Measurements from ENCODE around the gene TSKU.

DNA sequence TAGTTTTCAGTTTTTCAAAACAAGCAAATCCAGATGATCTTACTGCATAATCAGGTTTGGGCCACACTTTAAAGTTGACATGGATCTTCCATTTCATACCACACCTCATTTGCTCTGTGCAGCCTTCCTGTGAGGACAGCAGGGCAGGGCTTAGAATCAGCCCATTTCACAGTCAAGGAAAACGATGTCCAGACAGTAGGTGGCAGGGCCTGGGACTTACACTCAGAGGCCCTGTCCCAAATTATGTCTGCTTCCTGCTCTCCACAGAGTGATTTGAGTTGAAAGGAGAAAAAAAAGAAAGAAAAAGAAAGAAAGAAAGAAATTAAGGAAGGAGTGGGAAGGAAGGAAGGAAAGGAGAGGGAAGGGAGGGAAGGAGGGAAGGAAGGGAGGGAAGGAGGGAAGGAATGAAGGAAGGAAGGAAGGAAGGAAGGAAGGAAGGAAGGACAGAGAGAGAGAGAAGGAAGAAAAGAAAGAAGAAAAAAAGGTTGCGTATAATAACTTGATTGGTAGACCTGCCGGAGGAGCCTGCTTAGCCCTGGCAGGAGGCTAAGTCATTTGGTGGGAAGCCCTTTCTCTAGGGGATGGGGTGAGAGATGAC, 23.6 kb downstream of the TSKU start:
- TF ChIP-seq CTCF (IDR thresholded peaks at IDR 0.05 in 4 of 5, conservative IDR thresholded peaks at IDR 0.05 in 1 of 5) (no peak), POLR2A (IDR thresholded peaks at IDR 0.05) (no peak)
